GM19468 (cell line): ENCODE measurements around the gene FRMD3.

Experiments
- ATAC-seq: cut with Tn5 transposase; IDR thresholded peaks from one replicate; pipeline ENCODE4 v1.9.1; 2021; ENCODE audit warnings: mild to moderate bottlenecking, moderate library complexity, moderate number of reproducible peaks; ENCODE audit not compliant: unreplicated experiment; ENCODE audit errors: extremely low read depth

The FRMD3 gene

DNA sequence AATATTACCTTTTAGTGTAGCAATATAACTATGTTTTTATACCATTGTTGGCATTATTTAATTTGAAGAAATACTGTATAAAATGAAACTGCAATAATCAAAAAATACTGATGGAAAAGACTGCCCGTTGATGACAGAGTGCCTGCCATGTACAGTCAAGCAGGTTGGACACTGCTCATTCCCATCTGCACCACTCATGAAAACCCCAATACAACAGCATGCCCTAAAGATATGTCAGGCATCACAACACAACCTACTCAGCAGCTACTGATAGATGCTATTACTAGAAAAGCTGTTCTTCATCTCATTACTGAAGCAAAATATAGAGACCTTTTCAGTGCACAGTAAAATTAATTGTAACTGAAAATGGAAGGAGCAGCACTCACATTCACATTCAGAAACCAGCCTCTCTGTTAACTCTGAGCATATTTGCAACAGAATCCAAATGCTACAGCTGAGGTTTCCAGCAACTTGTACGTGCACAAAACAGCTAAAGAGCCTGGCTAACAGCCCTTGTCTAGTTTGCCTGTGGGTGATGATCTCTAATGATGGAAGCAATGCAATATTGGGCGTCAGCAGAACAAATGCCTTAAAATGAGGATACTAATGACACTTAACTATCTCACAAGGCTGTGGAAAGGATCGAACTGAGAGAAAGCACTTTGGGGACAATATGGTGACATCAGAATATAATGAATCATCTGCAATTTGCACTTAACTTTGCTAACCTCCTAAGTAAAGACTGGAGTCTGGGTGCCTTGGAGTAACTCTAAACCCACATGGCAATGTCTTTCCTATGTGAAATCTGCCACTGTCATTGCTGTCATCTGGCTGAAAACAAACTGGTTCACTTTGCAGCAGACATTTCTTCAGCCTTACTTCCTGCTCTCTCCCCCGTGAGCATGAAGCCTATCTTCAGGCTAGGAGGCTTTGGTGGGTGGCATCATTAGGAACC lies 280.0 kb downstream of the FRMD3 start:
- ATAC-seq: no peak

DNA sequence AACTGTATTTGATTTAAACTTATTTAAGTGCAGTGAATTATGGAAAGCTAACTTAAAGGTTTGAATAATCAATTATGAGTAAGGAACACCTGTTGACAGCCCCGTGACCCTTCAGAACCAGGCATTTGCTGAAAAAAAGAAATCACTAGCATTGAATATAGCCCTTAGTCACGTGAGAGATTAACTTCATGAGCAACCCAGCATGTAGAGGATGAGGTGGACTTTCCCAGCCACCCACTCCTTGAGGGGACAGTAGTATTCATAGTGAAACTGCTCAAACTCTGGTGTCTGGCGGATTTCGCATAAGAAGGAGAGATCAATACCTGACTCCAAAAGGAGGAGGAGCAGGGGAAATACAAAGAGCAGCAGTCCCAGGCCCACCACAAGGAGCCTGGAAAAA lies 290.5 kb downstream of the FRMD3 start:
- no peak for ATAC-seq

GRCh38 chr9:83245979-83246659 lies 292.1 kb downstream of the FRMD3 start:
- ATAC-seq: no peak

GRCh38 chr9:83242066-83242465 lies 296.1 kb downstream of the FRMD3 start:
- ATAC-seq: no peak

- no peak for ATAC-seq
These were observed 297.5 kb downstream of the FRMD3 start for GRCh38 chr9:83240671-83241070.

GRCh38 chr9:83239747-83240146 lies 298.5 kb downstream of the FRMD3 start:
- ATAC-seq: no peak

- ATAC-seq: no peak
These were observed 299.1 kb downstream of the FRMD3 start for GRCh38 chr9:83238871-83239640.

GRCh38 chr9:83236029-83236696 lies 302.0 kb downstream of the FRMD3 start:
- ATAC-seq: no peak

GRCh38 chr9:83235526-83235925 lies 302.7 kb downstream of the FRMD3 start:
- ATAC-seq: no peak

- no peak for ATAC-seq
These were observed 303.7 kb downstream of the FRMD3 start for GRCh38 chr9:83234541-83234940.

DNA sequence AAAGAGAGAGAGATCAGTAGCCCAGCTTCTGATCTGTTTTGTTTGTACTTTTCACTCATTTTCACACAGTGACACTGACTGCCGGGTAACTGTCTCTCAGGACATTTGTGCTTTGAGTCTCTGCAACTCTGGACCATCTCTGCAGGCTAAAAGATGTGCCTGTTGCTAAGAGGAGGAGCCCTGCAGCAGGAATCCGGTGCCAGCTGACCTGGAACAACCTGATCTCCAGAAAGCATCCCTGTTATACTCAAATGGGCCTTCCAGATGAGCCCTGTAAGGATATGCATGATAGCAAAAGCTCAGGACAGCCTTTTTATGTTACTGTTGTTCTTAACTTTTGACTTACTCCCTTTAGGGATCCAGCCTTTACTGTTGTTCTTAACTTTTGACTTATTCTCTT lies 304.6 kb downstream of the FRMD3 start:
- no peak for ATAC-seq

- ATAC-seq: no peak
These were observed 307.2 kb downstream of the FRMD3 start for GRCh38 chr9:83231039-83231438.

- peak; percentile 55 for ATAC-seq
These were observed 317.5 kb downstream of the FRMD3 start for GRCh38 chr9:83220730-83221129.

DNA sequence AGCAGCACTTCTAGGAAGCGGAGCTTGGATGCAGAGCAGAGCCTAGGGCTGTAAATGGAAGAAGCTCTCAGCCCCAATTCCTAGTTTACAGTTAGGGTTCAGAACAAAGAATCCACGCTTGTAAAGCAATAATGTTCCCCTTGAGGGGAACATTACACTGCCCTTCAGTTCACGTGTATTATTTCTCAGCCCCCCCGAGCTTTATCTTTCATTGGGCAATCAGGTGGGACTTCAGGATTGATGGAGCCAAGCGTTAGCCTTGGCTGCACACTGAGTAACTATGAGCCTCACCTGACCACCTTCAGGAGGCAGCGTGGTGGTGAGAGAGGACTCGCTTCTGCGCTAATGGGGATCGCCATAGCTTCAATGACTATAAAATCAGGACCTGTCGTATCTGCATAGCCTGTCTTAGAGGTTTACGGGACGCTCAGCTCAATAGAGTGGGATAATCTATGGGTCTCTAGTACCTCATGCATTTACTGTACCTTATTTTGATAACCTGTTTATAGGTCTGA lies 318.2 kb downstream of the FRMD3 start:
- ATAC-seq: no peak

- ATAC-seq: no peak
These were observed 318.9 kb downstream of the FRMD3 start for GRCh38 chr9:83219154-83219923.

- no peak for ATAC-seq
These were observed 319.6 kb downstream of the FRMD3 start for GRCh38 chr9:83218411-83219090.

DNA sequence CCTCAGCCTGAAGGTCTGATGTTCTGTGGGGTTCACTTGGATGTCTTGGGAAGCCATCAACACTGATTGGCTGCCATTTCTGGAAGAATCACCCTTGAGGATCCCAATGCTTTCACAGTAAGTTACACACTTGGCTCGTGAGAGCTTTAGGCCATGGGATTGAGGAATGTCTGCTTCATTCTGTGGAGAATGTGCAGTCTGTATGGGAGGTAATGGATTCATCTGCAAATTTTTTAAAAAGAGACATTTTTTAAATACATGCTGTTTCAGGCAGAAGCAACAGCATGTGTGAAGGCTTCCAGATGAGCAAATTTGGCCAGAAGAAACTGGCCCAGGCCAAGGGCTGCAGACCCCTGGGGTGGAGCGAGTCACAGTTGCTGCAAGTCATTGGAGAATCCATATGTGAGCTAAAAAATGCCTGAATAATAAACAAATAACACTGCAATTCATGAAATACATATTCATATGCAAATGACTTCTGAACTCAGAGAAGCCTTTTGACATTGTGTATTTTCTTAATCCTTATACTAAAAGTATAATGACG lies 328.9 kb downstream of the FRMD3 start:
- ATAC-seq: no peak

GRCh38 chr9:83208065-83208850 lies 329.9 kb downstream of the FRMD3 start:
- ATAC-seq: no peak
